ENCODE results near the gene CANX.
A peak's percentile ranks its signal among the peaks of the same experiment; 100 is the strongest.

Gene CANX

GRCh38 chr5:179758955-179759354 lies 60.2 kb downstream of the CANX start:
- no peak for DNase-seq (ENCODE audit: low read depth)

GRCh38 chr5:179759581-179760551 lies 61.1 kb downstream of the CANX start:
- DNase-seq (ENCODE audit: low read depth) = no peak

- DNase-seq (ENCODE audit: low read depth) = no peak
Observed at GRCh38 chr5:179762079-179762780, 63.5 kb downstream of the CANX start.

- no peak for DNase-seq (ENCODE audit: low read depth)
Observed at GRCh38 chr5:179762781-179763176, 64.0 kb downstream of the CANX start.

- peak; percentile 22 for DNase-seq (ENCODE audit: low read depth)
Observed at GRCh38 chr5:179763215-179763945, 64.6 kb downstream of the CANX start.

GRCh38 chr5:179764056-179764455 lies 65.3 kb downstream of the CANX start:
- no peak for DNase-seq (ENCODE audit: low read depth)

GRCh38 chr5:179765400-179765799 lies 66.6 kb downstream of the CANX start:
- DNase-seq (ENCODE audit: low read depth) = no peak

GRCh38 chr5:179766021-179766725 lies 67.4 kb downstream of the CANX start:
- no peak for DNase-seq (ENCODE audit: low read depth)

- DNase-seq (ENCODE audit: low read depth) = no peak
Observed at GRCh38 chr5:179766726-179767455, 68.1 kb downstream of the CANX start.

- no peak for DNase-seq (ENCODE audit: low read depth)
Observed at GRCh38 chr5:179767496-179768100, 68.8 kb downstream of the CANX start.

- no peak for DNase-seq (ENCODE audit: low read depth)
Observed at GRCh38 chr5:179768326-179769085, 69.7 kb downstream of the CANX start.

GRCh38 chr5:179769271-179769670 lies 70.5 kb downstream of the CANX start:
- no peak for DNase-seq (ENCODE audit: low read depth)

- no peak for DNase-seq (ENCODE audit: low read depth)
Observed at GRCh38 chr5:179769796-179770195, 71.0 kb downstream of the CANX start.

- no peak for DNase-seq (ENCODE audit: low read depth)
Observed at GRCh38 chr5:179771311-179771895, 72.6 kb downstream of the CANX start.

- DNase-seq (ENCODE audit: low read depth) = no peak
Observed at GRCh38 chr5:179772351-179772750, 73.6 kb downstream of the CANX start.

- no peak for DNase-seq (ENCODE audit: low read depth)
Observed at GRCh38 chr5:179773686-179774040, 74.9 kb downstream of the CANX start.

- no peak for DNase-seq (ENCODE audit: low read depth)
Observed at GRCh38 chr5:179774442-179774841, 75.7 kb downstream of the CANX start.

- no peak for DNase-seq (ENCODE audit: low read depth)
Observed at GRCh38 chr5:179776411-179776938, 77.7 kb downstream of the CANX start.

GRCh38 chr5:179777456-179777855 lies 78.7 kb downstream of the CANX start:
- DNase-seq (ENCODE audit: low read depth) = no peak

Data from stimulated activated CD8-positive, alpha-beta memory T cell treated with anti-CD3 and anti-CD28 coated beads, Interleukin-4, amount 100 ng/mL, for 24 hours (primary cell).